HL-60 (cell line): ENCODE data around the gene AKT2.

Experiments
- DNase-seq, 2 experiments: peaks; one replicate each; pipeline ENCODE4 v3.0.0-alpha.2; 2010 to 2020; ENCODE audit warnings: low read depth in 1 of 2, low spot score in 1 of 2
- H3K27ac ChIP-seq: fragments of 250-450 bp; sonication (Bioruptor Pico); replicated peaks from 2 replicates; pipeline ENCODE4 v1.5.1; 2020; ENCODE audit warnings: mild to moderate bottlenecking, moderate library complexity
- H3K27me3 ChIP-seq: fragments of 250-450 bp; sonication (Bioruptor Pico); 2 replicates; pipeline ENCODE4 v1.5.1; 2021; ENCODE audit warnings: mild to moderate bottlenecking, moderate library complexity; ENCODE audit not compliant: insufficient read depth, poor library complexity, severe bottlenecking
- H3K4me3 ChIP-seq: replicated peaks from 2 replicates; pipeline ENCODE4 v1.5.1; 2011; ENCODE audit warnings: mild to moderate bottlenecking, control low read depth, low read length; ENCODE audit not compliant: insufficient read depth
- CTCF ChIP-seq: IDR thresholded peaks from one replicate; pipeline ENCODE4 v1.5.1; 2011; ENCODE audit warnings: low read length, control low read depth, inconsistent platforms; ENCODE audit not compliant: insufficient read depth
- GABPA ChIP-seq: IDR thresholded peaks from 2 replicates; pipeline ENCODE4 v1.6.1; 2012; ENCODE audit warnings: low read depth
- POLR2AphosphoS5 ChIP-seq: IDR thresholded peaks from 2 replicates; pipeline ENCODE4 v1.6.1; 2012; ENCODE audit warnings: low read depth
- REST ChIP-seq: IDR thresholded peaks from 2 replicates; pipeline ENCODE4 v1.6.1; 2012; ENCODE audit warnings: low read depth; ENCODE audit not compliant: insufficient replicate concordance
- SPI1 ChIP-seq: IDR thresholded peaks from 2 replicates; pipeline ENCODE4 v1.6.1; 2012; ENCODE audit warnings: low read depth, mild to moderate bottlenecking, borderline replicate concordance

AKT2 gene

GRCh38 chr19:40236366-40236765 is 48.8 kb downstream of the AKT2 start:
- Histone ChIP-seq H3K27me3 (no peaks in the 10 kb centered on the region), H3K4me3 (no peak overlapping the region), H3K27ac (no peak overlapping the region)
- TF ChIP-seq REST (no peak), POLR2AphosphoS5 (no peak), CTCF (no peak), GABPA (no peak), SPI1 (no peak)
- DNase-seq, result no peak

- Histone ChIP-seq H3K27me3 (no peaks in the 10 kb centered on the region), H3K4me3 (no peak overlapping the region), H3K27ac (no peak overlapping the region)
- DNase-seq, result no peak
- TF ChIP-seq REST (no peak), SPI1 (no peak), POLR2AphosphoS5 (no peak)
These were observed 49.2 kb downstream of the AKT2 start for GRCh38 chr19:40236026-40236355.

GRCh38 chr19:40235238-40236025 is 49.7 kb downstream of the AKT2 start:
- H3K4me3 ChIP-seq, result no peak overlapping the region
- no peak for DNase-seq
- H3K27ac ChIP-seq, result no peak overlapping the region
- TF ChIP-seq REST (no peak), POLR2AphosphoS5 (no peak), SPI1 (no peak), GABPA (no peak), CTCF (no peak)
- H3K27me3 ChIP-seq, result no peaks in the 10 kb centered on the region
